Uterus (tissue), 2 donors: Measurements from ENCODE around the gene TMEM266.

Experiments used
- POLR2A ChIP-seq, 2 donors: fragments of 450-650 bp; IDR thresholded peaks; one replicate each; pipeline ENCODE4 v1.6.1; 2016; ENCODE audit warnings: antibody characterized with exemption in 2 of 2, mild to moderate bottlenecking in 1 of 2, moderate library complexity in 1 of 2
- TF ChIP-seq, protein P1 (sequence below), 4 experiments: fragments of 200-600 bp in 2 of 4; fragments of 450-650 bp in 2 of 4; sonication (generic) in 2 of 4; IDR thresholded peaks; one replicate each; pipeline ENCODE4 v1.5.1; 2016 to 2019; ENCODE audit warnings: antibody characterized with exemption in 4 of 4, mild to moderate bottlenecking in 2 of 4, moderate library complexity in 1 of 4

DNA sequence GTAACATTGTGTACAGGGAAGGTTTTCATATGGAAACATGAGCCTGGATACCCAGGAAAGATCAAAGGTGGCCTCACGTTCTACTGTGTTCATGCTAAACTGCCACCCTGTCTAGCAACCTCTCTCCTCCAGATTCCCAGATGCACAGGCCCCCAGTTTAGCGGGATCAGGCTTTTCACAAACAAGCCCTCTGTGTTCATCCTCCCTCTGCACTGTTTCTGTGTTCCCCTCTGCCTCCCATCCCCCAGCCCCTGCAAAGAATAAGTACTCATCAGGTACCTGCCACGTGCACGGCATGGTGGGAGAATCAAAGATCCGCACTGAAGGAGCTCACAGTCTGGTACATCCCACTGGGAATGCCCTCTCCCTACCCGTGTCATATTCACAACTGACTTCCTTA is 46.1 kb downstream of the TMEM266 start:
- TF ChIP-seq POLR2A (IDR thresholded peaks at IDR 0.05) = no peak
- TF ChIP-seq, protein P1, sequence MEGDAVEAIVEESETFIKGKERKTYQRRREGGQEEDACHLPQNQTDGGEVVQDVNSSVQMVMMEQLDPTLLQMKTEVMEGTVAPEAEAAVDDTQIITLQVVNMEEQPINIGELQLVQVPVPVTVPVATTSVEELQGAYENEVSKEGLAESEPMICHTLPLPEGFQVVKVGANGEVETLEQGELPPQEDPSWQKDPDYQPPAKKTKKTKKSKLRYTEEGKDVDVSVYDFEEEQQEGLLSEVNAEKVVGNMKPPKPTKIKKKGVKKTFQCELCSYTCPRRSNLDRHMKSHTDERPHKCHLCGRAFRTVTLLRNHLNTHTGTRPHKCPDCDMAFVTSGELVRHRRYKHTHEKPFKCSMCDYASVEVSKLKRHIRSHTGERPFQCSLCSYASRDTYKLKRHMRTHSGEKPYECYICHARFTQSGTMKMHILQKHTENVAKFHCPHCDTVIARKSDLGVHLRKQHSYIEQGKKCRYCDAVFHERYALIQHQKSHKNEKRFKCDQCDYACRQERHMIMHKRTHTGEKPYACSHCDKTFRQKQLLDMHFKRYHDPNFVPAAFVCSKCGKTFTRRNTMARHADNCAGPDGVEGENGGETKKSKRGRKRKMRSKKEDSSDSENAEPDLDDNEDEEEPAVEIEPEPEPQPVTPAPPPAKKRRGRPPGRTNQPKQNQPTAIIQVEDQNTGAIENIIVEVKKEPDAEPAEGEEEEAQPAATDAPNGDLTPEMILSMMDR (IDR thresholded peaks at IDR 0.05) = no peak
